Activated CD4-positive, alpha-beta T cell treated with anti-CD3 and anti-CD28 coated beads, Interleukin-2, amount 10 ng/mL, durations not matched to agents 7 days and 5 days (primary cell): Measurements from ENCODE around the gene ASAH2. TPM values are rescaled to one million over a fixed set of nuclear protein-coding genes. Genes with fewer than 3 reads are reported as not detected.
"Not testable (repeated sequence)": the region's sequence is repeated elsewhere in the genome, so short reads cannot be mapped to it uniquely, and the experiment has no call there.

ENCODE experiments used
- CTCF ChIA-PET: fragments of 350-600 bp; sonication (Branson Sonifier 250); formaldehyde crosslinking; loops from one replicate; lab custom pipeline; 2021; ENCODE audit warnings: antibody characterized with exemption; lab: Charles Lee
- POLR2A ChIA-PET: fragments of 350-600 bp; sonication (Branson Sonifier 250); formaldehyde crosslinking; loops from one replicate; lab custom pipeline; 2021; ENCODE audit warnings: antibody characterized with exemption; lab: Charles Lee
- DNase-seq: peaks from one replicate; pipeline ENCODE4 v3.0.0-alpha.2; 2020
- H3K27ac Mint-ChIP-seq: one replicate; pipeline ENCODE4 v1.8.0; 2021; ENCODE audit warnings: mild to moderate bottlenecking, moderate library complexity, mixed read lengths
- H3K27me3 Mint-ChIP-seq: one replicate; pipeline ENCODE4 v1.8.0; 2021; ENCODE audit warnings: mixed read lengths
- H3K36me3 Mint-ChIP-seq: one replicate; pipeline ENCODE4 v1.8.0; 2021; ENCODE audit warnings: low read depth, mixed read lengths
- H3K4me1 Mint-ChIP-seq: one replicate; pipeline ENCODE4 v1.8.0; 2021; ENCODE audit warnings: mixed read lengths
- H3K4me3 Mint-ChIP-seq: one replicate; pipeline ENCODE4 v1.8.0; 2021; ENCODE audit warnings: mild to moderate bottlenecking, moderate library complexity, mixed read lengths
- H3K9me3 Mint-ChIP-seq: one replicate; pipeline ENCODE4 v1.8.0; 2021; ENCODE audit warnings: mixed read lengths
- total RNA-seq, 2 experiments: library from RNA; stranded (reverse); gene quantifications; one replicate each; pipeline ENCODE4 v1.2.3, GENCODE V29; 2021

Gene ASAH2
- total RNA-seq, 2 experiments from 2014 or later = 1.9 to 2.4 TPM

- Mint-ChIP-seq H3K4me1 (no peaks in the 10 kb centered on the region), H3K36me3 (no peaks in the 10 kb centered on the region), H3K4me3 (no peak overlapping the region), H3K9me3 (no peaks in the 10 kb centered on the region), H3K27ac (no peak overlapping the region), H3K27me3 (peaks cover 41% of the 10 kb centered on the region)
- ChIA-PET CTCF (interaction anchor here (0.6 kb wide), 1 partner anchor 373 kb away, joined by 3 read pairs; no protein-coding TSS in a partner anchor), POLR2A (no interaction called here)
- DNase-seq = no peak
Measured at GRCh38 chr10:50280049-50280841, 28.9 kb upstream of the ASAH2 start.

DNA sequence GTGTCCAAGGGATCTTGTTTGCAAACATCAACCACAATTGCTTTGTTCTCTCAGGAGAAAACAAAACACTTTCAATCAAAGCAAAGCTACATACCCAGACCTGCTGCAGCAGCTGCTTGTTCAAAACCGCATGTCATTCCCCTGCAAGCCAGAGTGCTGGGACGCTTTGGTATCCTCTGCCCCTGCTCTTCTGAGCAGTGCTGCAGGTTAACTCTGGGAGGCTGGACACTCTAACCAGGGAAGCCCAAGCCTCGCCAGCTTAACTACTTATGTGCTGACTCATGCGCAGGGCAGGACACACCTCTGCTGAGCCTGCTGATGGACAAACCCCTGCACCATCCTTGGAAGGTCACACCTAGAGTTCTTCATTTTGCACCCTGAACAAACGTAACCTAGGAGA, 28.2 kb upstream of the ASAH2 start:
- H3K4me3 Mint-ChIP-seq = no peak overlapping the region
- DNase-seq = no peak
- no peak overlapping the region for H3K27ac Mint-ChIP-seq
- no peaks in the 10 kb centered on the region for H3K9me3 Mint-ChIP-seq
- H3K4me1 Mint-ChIP-seq = no peaks in the 10 kb centered on the region
- H3K27me3 Mint-ChIP-seq = peaks cover 41% of the 10 kb centered on the region
- POLR2A ChIA-PET = no interaction called here
- CTCF ChIA-PET = no interaction called here
- H3K36me3 Mint-ChIP-seq = no peaks in the 10 kb centered on the region

DNA sequence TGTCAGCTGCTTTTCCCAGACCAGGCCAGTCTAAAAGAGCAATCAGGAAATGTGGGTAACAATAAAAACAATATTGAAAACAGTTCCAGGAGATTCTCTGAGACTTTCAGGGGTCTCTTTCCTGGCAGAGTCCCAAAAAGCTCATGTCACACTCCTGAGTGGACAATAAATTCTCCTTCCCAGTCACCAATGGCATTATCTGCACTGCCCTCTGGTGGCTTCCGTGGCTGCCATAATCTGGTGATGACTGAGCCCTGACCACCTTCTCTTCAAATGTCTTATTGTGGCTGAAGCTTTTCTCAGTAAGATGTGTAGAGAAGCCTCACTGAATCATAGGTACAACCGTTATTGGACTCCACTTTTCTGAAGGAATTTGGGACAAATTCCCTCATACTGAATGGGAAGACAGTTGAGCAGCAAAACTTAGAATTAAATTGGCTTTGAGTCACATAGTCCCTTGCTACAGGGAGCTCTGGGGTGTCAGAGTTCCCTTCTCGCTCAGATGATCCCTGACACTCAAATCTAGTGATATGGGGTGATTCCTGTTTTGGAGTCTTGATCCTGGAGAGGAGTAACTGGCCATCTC, 24.4 kb upstream of the ASAH2 start:
- Mint-ChIP-seq H3K27me3 (peaks cover 30% of the 10 kb centered on the region), H3K36me3 (no peaks in the 10 kb centered on the region), H3K4me3 (no peak overlapping the region), H3K27ac (no peak overlapping the region), H3K4me1 (no peaks in the 10 kb centered on the region), H3K9me3 (no peaks in the 10 kb centered on the region)
- ChIA-PET CTCF (interaction anchor here (0.6 kb wide), 1 partner anchor 683 kb away, joined by 3 read pairs; no protein-coding TSS in a partner anchor), POLR2A (interaction anchor here (0.6 kb wide), 1 partner anchor 15 kb away, joined by 3 read pairs; no protein-coding TSS in a partner anchor)
- DNase-seq = peak; percentile 22

- peaks cover 22% of the 10 kb centered on the region for H3K27me3 Mint-ChIP-seq
- no peaks in the 10 kb centered on the region for H3K4me1 Mint-ChIP-seq
- ChIA-PET CTCF (interaction anchor here (0.6 kb wide), 1 partner anchor 244 kb away, joined by 3 read pairs; no protein-coding TSS in a partner anchor), POLR2A (no interaction called here)
- no peak overlapping the region for H3K27ac Mint-ChIP-seq
- DNase-seq = no peak
- no peaks in the 10 kb centered on the region for H3K36me3 Mint-ChIP-seq
- no peaks in the 10 kb centered on the region for H3K9me3 Mint-ChIP-seq
- no peak overlapping the region for H3K4me3 Mint-ChIP-seq
Measured at GRCh38 chr10:50272531-50272930, 21.2 kb upstream of the ASAH2 start.

- H3K27me3 Mint-ChIP-seq = peaks cover 20% of the 10 kb centered on the region
Measured at GRCh38 chr10:50271564-50272250, 20.4 kb upstream of the ASAH2 start.

GRCh38 chr10:50267877-50268276, 16.6 kb upstream of the ASAH2 start:
- H3K9me3 Mint-ChIP-seq, POLR2A ChIA-PET: not testable (repeated sequence)
- H3K27me3 Mint-ChIP-seq = peaks cover 34% of the 10 kb centered on the region

More at GRCh38 chr10:50271564-50272250, 20.4 kb upstream of the ASAH2 start:
- ChIA-PET POLR2A (no interaction called here), CTCF (interaction anchor here (0.6 kb wide), 1 partner anchor 245 kb away, joined by 3 read pairs; no protein-coding TSS in a partner anchor)
- H3K36me3 Mint-ChIP-seq = no peaks in the 10 kb centered on the region
- no peak overlapping the region for H3K4me3 Mint-ChIP-seq
- H3K4me1 Mint-ChIP-seq = no peaks in the 10 kb centered on the region
- H3K9me3 Mint-ChIP-seq = no peaks in the 10 kb centered on the region
- no peak for DNase-seq
- H3K27ac Mint-ChIP-seq = no peak overlapping the region

DNA sequence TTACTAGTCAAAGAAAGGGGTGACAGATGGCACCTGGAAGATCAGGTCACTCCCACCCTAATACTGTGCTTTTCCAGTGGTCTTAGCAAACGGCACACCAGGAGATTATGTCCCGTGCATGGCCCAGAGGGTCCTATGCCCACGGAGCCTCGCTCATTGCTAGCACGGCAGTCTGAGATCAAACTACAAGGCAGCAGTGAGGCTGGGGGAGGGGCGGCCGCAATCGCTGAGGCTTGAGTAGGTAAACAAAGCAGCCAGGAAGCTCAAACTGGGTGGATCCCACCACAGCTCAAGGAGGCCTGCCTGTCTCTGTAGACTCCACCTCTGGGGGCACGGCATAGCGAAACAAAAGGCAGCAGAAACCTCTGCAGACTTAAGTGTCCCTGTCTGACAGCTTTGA, 11.3 kb upstream of the ASAH2 start:
- DNase-seq, H3K27ac Mint-ChIP-seq, H3K4me3 Mint-ChIP-seq, H3K36me3 Mint-ChIP-seq, H3K9me3 Mint-ChIP-seq, CTCF ChIA-PET, POLR2A ChIA-PET: not testable (repeated sequence)
- Mint-ChIP-seq H3K4me1 (peaks cover 15% of the 10 kb centered on the region), H3K27me3 (peaks cover 51% of the 10 kb centered on the region)

More at GRCh38 chr10:50267877-50268276, 16.6 kb upstream of the ASAH2 start:
- H3K27ac Mint-ChIP-seq, DNase-seq, H3K4me3 Mint-ChIP-seq, CTCF ChIA-PET, H3K36me3 Mint-ChIP-seq, H3K4me1 Mint-ChIP-seq: not testable (repeated sequence)

DNA sequence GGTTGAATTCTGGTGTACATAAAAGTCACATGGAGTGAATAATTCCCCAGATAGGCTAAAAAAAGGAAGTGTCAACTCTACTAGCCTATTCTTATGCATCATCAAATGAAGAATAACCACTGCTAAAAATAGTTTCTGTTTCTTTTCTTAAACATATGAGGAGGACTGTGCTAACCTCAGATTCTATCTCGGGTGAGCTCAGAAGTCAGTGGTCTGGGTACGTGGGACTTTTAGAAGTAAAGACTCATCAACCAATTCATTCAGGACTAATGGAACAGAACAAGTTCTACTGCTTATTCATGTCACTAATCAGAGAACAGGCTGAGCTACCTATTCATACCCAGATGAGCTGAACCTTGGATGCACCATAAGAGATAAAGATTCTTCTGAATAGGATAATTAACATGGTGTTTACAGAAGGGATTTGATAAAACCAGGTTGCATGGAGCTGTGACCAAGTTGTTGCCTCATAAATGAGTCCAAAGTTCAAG, 9.5 kb upstream of the ASAH2 start:
- peaks cover 15% of the 10 kb centered on the region for H3K4me1 Mint-ChIP-seq
- ChIA-PET CTCF (interaction anchor here (1.3 kb wide), 1 partner anchor 14 kb away, joined by 3 read pairs; no protein-coding TSS in a partner anchor), POLR2A (interaction anchor here (0.7 kb wide), 1 partner anchor 15 kb away, joined by 3 read pairs; no protein-coding TSS in a partner anchor)
- no peaks in the 10 kb centered on the region for H3K36me3 Mint-ChIP-seq
- peak; percentile 18 for DNase-seq
- no peaks in the 10 kb centered on the region for H3K9me3 Mint-ChIP-seq
- H3K27ac Mint-ChIP-seq = no peak overlapping the region
- H3K27me3 Mint-ChIP-seq = peaks cover 51% of the 10 kb centered on the region
- no peak overlapping the region for H3K4me3 Mint-ChIP-seq

- Mint-ChIP-seq H3K27me3 (peaks cover 53% of the 10 kb centered on the region), H3K4me3 (no peak overlapping the region), H3K27ac (no peak overlapping the region), H3K4me1 (no peaks in the 10 kb centered on the region), H3K9me3 (no peaks in the 10 kb centered on the region), H3K36me3 (no peaks in the 10 kb centered on the region)
- DNase-seq = no peak
- POLR2A ChIA-PET = no interaction called here
- CTCF ChIA-PET = no interaction called here
Measured at GRCh38 chr10:50254479-50254878, 3.2 kb upstream of the ASAH2 start.

GRCh38 chr10:50250096-50250854, 1.0 kb downstream of the ASAH2 start:
- Mint-ChIP-seq H3K36me3 (no peaks in the 10 kb centered on the region), H3K9me3 (no peaks in the 10 kb centered on the region), H3K27ac (no peak overlapping the region), H3K4me3 (no peak overlapping the region), H3K27me3 (peaks cover 40% of the 10 kb centered on the region), H3K4me1 (no peaks in the 10 kb centered on the region)
- ChIA-PET POLR2A (no interaction called here), CTCF (no interaction called here)
- DNase-seq = no peak

GRCh38 chr10:50248598-50248997, 2.7 kb downstream of the ASAH2 start:
- no peaks in the 10 kb centered on the region for H3K36me3 Mint-ChIP-seq
- ChIA-PET CTCF (no interaction called here), POLR2A (no interaction called here)
- H3K4me3 Mint-ChIP-seq = no peak overlapping the region
- DNase-seq = no peak
- no peaks in the 10 kb centered on the region for H3K4me1 Mint-ChIP-seq
- no peaks in the 10 kb centered on the region for H3K9me3 Mint-ChIP-seq
- no peak overlapping the region for H3K27ac Mint-ChIP-seq
- H3K27me3 Mint-ChIP-seq = peaks cover 36% of the 10 kb centered on the region

GRCh38 chr10:50248062-50248461, 3.3 kb downstream of the ASAH2 start:
- H3K4me3 Mint-ChIP-seq = no peak overlapping the region
- POLR2A ChIA-PET = no interaction called here
- H3K9me3 Mint-ChIP-seq = no peaks in the 10 kb centered on the region
- H3K4me1 Mint-ChIP-seq = no peaks in the 10 kb centered on the region
- H3K27me3 Mint-ChIP-seq = peaks cover 36% of the 10 kb centered on the region
- no peak overlapping the region for H3K27ac Mint-ChIP-seq
- no peaks in the 10 kb centered on the region for H3K36me3 Mint-ChIP-seq
- no peak for DNase-seq
- CTCF ChIA-PET = no interaction called here
